PC-3 (cell line): ENCODE data around the gene GP1BA. TPM values are rescaled to one million over a fixed set of nuclear protein-coding genes. Genes with fewer than 3 reads are reported as not detected.

ENCODE experiments used
- ATAC-seq: fragments of 200-7000 bp; cut with Tn5 transposase; 2 replicates; pipeline ENCODE4 v1.9.1; 2020; ENCODE audit warnings: mild to moderate bottlenecking, moderate library complexity
- BruUV-seq: library from RNA; stranded (reverse); fragments of 400-500 nt; replicated peaks from 2 replicates; lab custom pipeline; 2021; lab: Mats Ljungman, UMichigan
- CTCF ChIA-PET: fragments of 300-600 bp; sonication (Branson Sonifier 250); formaldehyde crosslinking; loops from one replicate; lab custom pipeline; 2022; ENCODE audit warnings: antibody characterized with exemption; lab: Charles Lee
- POLR2A ChIA-PET: fragments of 300-600 bp; sonication (Branson Sonifier 250); formaldehyde crosslinking; loops from one replicate; lab custom pipeline; 2022; ENCODE audit warnings: antibody characterized with exemption; ENCODE audit not compliant: unreplicated experiment; lab: Charles Lee
- DNase-seq: peaks from one replicate; pipeline ENCODE4 v3.0.0-alpha.2; 2015
- H2AFZ ChIP-seq: fragments of 300-600 bp; sonication (generic); 2 replicates; pipeline ENCODE4 v1.6.0; 2016; ENCODE audit warnings: antibody characterized with exemption, low read length
- H3F3A ChIP-seq: fragments of 300-600 bp; sonication (generic); one replicate; pipeline ENCODE4 v1.6.0; 2017; ENCODE audit warnings: antibody characterized with exemption, low read length, control low read depth, mild to moderate bottlenecking; ENCODE audit not compliant: unreplicated experiment
- H3K27ac ChIP-seq: fragments of 300-600 bp; sonication (generic); 2 replicates; pipeline ENCODE4 v1.5.1; 2016; ENCODE audit warnings: mild to moderate bottlenecking, low read length
- H3K27me3 ChIP-seq: fragments of 300-600 bp; sonication (generic); 2 replicates; pipeline ENCODE4 v1.6.1; 2016; ENCODE audit warnings: low read length, mixed read lengths
- H3K36me3 ChIP-seq: fragments of 300-600 bp; sonication (generic); 2 replicates; pipeline ENCODE4 v1.6.1; 2016; ENCODE audit warnings: low read depth, mixed run types, low read length, mixed read lengths
- H3K4me1 ChIP-seq: fragments of 300-600 bp; sonication (generic); 2 replicates; pipeline ENCODE4 v1.5.1; 2016; ENCODE audit warnings: low read length; ENCODE audit not compliant: insufficient read depth
- H3K4me2 ChIP-seq: fragments of 300-600 bp; sonication (generic); 2 replicates; pipeline ENCODE4 v1.6.0; 2016; ENCODE audit warnings: low read length
- H3K4me3 ChIP-seq: fragments of 300-600 bp; sonication (generic); 2 replicates; pipeline ENCODE4 v1.5.1; 2016; ENCODE audit warnings: mild to moderate bottlenecking, low read length, mixed read lengths
- H3K79me2 ChIP-seq: fragments of 300-600 bp; sonication (generic); 2 replicates; pipeline ENCODE4 v1.6.1; 2017; ENCODE audit warnings: low read length, mixed read lengths
- H3K9ac ChIP-seq: fragments of 300-600 bp; sonication (generic); 2 replicates; pipeline ENCODE4 v1.6.0; 2016; ENCODE audit warnings: mild to moderate bottlenecking, low read length
- H3K9me2 ChIP-seq: fragments of 300-600 bp; sonication (generic); replicated peaks from 2 replicates; pipeline ENCODE4 v1.6.1; 2016; ENCODE audit warnings: mixed run types, low read length, mixed read lengths
- H3K9me3 ChIP-seq: fragments of 300-600 bp; sonication (generic); 2 replicates; pipeline ENCODE4 v1.6.1; 2016; ENCODE audit warnings: low read length, mixed read lengths
- H4K20me1 ChIP-seq: fragments of 300-600 bp; sonication (generic); 2 replicates; pipeline ENCODE4 v1.6.1; 2016; ENCODE audit warnings: low read length, mixed read lengths
- EZH2 ChIP-seq: fragments of 300-600 bp; sonication (generic); IDR thresholded peaks from one replicate; pipeline ENCODE4 v1.6.1; 2017; ENCODE audit warnings: antibody characterized with exemption, mild to moderate bottlenecking, low read length; ENCODE audit not compliant: unreplicated experiment
- EZH2phosphoT487 ChIP-seq: fragments of 300-600 bp; sonication (generic); IDR thresholded peaks from 2 replicates; pipeline ENCODE4 v1.6.1; 2018; ENCODE audit warnings: mild to moderate bottlenecking, antibody characterized with exemption, low read length, borderline replicate concordance
- intact Hi-C: fragments of 100-400 bp; cut with micrococcal nuclease; formaldehyde crosslinking; loops from 2 replicates; pipeline ENCODE4 v1.9.0; 2023
- total RNA-seq: library from RNA; depleted of rRNA; stranded (reverse); fragments of >200 nt; gene quantifications from 2 replicates; pipeline ENCODE4 v1.2.3, GENCODE V29; 2014
- TF ChIP-seq, protein P1 (sequence below): fragments of 300-600 bp; sonication (generic); conservative IDR thresholded peaks from 2 replicates; pipeline ENCODE4 v1.5.1; 2017; ENCODE audit warnings: antibody characterized with exemption, low read depth, mild to moderate bottlenecking, low read length

GP1BA gene
- total RNA-seq, 1 experiment from 2014 or later, result not detected

DNA sequence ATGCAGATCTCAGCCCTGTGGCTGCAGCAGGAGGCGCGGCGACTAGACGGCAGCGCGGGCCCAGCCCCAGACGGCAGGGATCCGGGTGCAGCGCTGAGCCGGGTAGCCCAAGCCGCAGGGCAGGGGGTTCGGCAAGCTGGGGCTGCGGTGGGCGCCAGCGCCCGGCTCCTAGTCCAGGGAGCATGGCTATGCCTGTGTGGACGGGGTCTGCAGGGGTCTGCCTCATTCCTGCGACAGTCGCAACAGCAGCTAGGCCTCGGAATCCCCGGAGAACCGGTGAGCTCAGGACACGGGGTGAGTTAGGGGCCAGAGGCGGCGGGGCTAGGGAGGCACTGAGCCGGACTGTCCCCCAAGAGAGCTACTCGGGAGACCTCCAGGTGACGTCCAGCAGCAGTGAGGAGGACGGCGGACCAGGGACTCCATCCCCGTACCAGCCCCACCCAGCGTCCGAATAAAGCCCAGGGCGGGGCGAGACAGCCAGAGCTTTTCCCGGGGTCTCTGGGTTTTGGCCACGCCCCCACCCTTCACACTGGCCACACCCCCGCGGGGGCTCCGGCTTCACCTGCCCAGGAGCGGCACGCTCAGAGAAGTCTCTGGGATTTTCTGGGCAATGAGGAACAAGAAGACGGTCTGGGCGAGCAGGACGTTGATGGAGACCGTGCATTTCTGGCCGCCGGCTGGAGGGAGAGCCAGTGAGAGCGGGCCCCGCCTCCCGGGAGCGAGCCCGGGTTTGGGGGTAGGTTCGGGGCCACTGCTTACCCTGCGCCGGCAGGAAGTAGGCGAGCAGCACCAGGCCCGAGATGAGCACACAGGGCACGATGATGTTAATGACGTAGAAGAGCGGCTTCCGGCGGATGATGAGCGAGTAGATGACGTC is 31.6 kb upstream of the GP1BA start:
- Histone ChIP-seq H3K4me3 (no peak overlapping the region), H3F3A (no peaks in the 10 kb centered on the region), H3K9ac (no peak overlapping the region), H3K9me2 (no peaks in the 10 kb centered on the region), H2AFZ (no peak overlapping the region), H4K20me1 (no peaks in the 10 kb centered on the region), H3K27me3 (no peaks in the 10 kb centered on the region), H3K4me1 (peaks cover 10% of the 10 kb centered on the region), H3K36me3 (no peaks in the 10 kb centered on the region; the same call in 1 of the 2 replicates), H3K79me2 (no peaks in the 10 kb centered on the region), H3K4me2 (no peak overlapping the region), H3K27ac (no peak overlapping the region), H3K9me3 (no peaks in the 10 kb centered on the region)
- POLR2A ChIA-PET, result no interaction called here
- ATAC-seq (no peak), DNase-seq (no peak)
- CTCF ChIA-PET, result no interaction called here
- no peak for TF ChIP-seq EZH2phosphoT487
- no TSS peak for BruUV-seq
- intact Hi-C loops, result no loop called here

DNA sequence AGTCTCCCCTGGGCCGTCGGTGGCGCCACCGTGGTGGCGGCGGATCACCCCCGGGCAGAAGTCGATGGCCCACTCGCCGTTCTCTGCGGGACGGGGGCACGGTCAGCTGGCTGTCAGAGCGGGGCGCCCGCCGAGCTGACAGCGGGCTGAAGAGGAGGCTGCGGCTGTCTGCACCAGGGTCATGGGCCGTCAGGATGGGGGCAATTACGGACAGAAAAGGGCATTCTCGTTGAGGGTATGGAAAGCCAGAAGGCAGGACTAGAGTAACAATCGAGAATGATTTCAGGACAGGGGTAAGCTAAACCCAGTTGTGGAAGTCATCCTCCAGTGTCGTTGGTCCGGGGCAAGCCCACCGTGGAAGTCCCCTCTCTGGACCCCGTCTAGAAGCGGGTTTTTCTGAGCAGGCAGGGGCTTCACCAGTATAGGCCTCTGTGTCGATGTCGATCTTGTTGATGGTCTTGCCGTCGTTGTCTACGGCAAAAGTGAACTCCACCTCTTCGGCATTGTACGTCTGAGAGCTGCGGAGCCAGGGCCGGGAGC is 30.9 kb upstream of the GP1BA start:
- H3K9ac ChIP-seq, result no peak overlapping the region
- H3K4me3 ChIP-seq, result no peak overlapping the region
- H3F3A ChIP-seq, result no peaks in the 10 kb centered on the region
- no peaks in the 10 kb centered on the region for H3K27me3 ChIP-seq
- ATAC-seq (no peak), DNase-seq (no peak)
- H3K9me2 ChIP-seq, result no peaks in the 10 kb centered on the region
- H2AFZ ChIP-seq, result no peak overlapping the region
- no peaks in the 10 kb centered on the region for H3K79me2 ChIP-seq
- ChIA-PET POLR2A (no interaction called here), CTCF (no interaction called here)
- H3K4me2 ChIP-seq, result no peak overlapping the region
- TF ChIP-seq EZH2phosphoT487 (no peak), EZH2 (no peak)
- TF ChIP-seq, protein P1, sequence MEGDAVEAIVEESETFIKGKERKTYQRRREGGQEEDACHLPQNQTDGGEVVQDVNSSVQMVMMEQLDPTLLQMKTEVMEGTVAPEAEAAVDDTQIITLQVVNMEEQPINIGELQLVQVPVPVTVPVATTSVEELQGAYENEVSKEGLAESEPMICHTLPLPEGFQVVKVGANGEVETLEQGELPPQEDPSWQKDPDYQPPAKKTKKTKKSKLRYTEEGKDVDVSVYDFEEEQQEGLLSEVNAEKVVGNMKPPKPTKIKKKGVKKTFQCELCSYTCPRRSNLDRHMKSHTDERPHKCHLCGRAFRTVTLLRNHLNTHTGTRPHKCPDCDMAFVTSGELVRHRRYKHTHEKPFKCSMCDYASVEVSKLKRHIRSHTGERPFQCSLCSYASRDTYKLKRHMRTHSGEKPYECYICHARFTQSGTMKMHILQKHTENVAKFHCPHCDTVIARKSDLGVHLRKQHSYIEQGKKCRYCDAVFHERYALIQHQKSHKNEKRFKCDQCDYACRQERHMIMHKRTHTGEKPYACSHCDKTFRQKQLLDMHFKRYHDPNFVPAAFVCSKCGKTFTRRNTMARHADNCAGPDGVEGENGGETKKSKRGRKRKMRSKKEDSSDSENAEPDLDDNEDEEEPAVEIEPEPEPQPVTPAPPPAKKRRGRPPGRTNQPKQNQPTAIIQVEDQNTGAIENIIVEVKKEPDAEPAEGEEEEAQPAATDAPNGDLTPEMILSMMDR, result no peak
- no peaks in the 10 kb centered on the region for H3K9me3 ChIP-seq
- no TSS peak for BruUV-seq
- H3K36me3 ChIP-seq, result no peaks in the 10 kb centered on the region; the same call in 1 of the 2 replicates
- no peak overlapping the region for H3K27ac ChIP-seq
- no peaks in the 10 kb centered on the region for H4K20me1 ChIP-seq
- intact Hi-C loops, result no loop called here
- peaks cover 10% of the 10 kb centered on the region for H3K4me1 ChIP-seq

GRCh38 chr17:4901648-4902344 is 30.3 kb upstream of the GP1BA start:
- ATAC-seq, result no peak
- H3K9ac ChIP-seq, result no peak overlapping the region
- H3K4me3 ChIP-seq, result no peak overlapping the region
- intact Hi-C loops, result no loop called here
- H2AFZ ChIP-seq, result no peak overlapping the region
- H3K4me1 ChIP-seq, result peaks cover 10% of the 10 kb centered on the region
- no peak for DNase-seq
- no TSS peak for BruUV-seq
- H4K20me1 ChIP-seq, result no peaks in the 10 kb centered on the region
- CTCF ChIA-PET, result no interaction called here
- H3K9me2 ChIP-seq, result no peaks in the 10 kb centered on the region
- H3K79me2 ChIP-seq, result no peaks in the 10 kb centered on the region
- no peaks in the 10 kb centered on the region for H3K9me3 ChIP-seq
- TF ChIP-seq EZH2, result no peak
- no peak for TF ChIP-seq EZH2phosphoT487
- TF ChIP-seq, protein P1, result no peak
- POLR2A ChIA-PET, result no interaction called here
- H3K36me3 ChIP-seq, result no peaks in the 10 kb centered on the region; the same call in 1 of the 2 replicates
- H3F3A ChIP-seq, result no peaks in the 10 kb centered on the region
- H3K27ac ChIP-seq, result no peak overlapping the region
- no peak overlapping the region for H3K4me2 ChIP-seq
- no peaks in the 10 kb centered on the region for H3K27me3 ChIP-seq
